Activated naive CD4-positive, alpha-beta T cell treated with anti-CD3 and anti-CD28 coated beads, Interleukin-2, amount 50 U/mL, for 24 hours (primary cell): ENCODE measurements around the gene SLC5A1.
A peak's percentile ranks its signal among the peaks of the same experiment; 100 is the strongest.
"Not testable (repeated sequence)": the region's sequence is repeated elsewhere in the genome, so short reads cannot be mapped to it uniquely, and the experiment has no call there.

Experiments used
- H3K27ac Mint-ChIP-seq: one replicate; pipeline ENCODE4 v1.8.0; 2021; ENCODE audit warnings: mild to moderate bottlenecking, mixed read lengths
- H3K27me3 Mint-ChIP-seq: one replicate; pipeline ENCODE4 v1.8.0; 2021; ENCODE audit warnings: mixed read lengths
- H3K36me3 Mint-ChIP-seq: one replicate; pipeline ENCODE4 v1.8.0; 2021; ENCODE audit warnings: mixed read lengths
- H3K4me1 Mint-ChIP-seq: one replicate; pipeline ENCODE4 v1.8.0; 2021; ENCODE audit warnings: mixed read lengths
- H3K4me3 Mint-ChIP-seq: one replicate; pipeline ENCODE4 v1.8.0; 2021; ENCODE audit warnings: mild to moderate bottlenecking, mixed read lengths
- H3K9me3 Mint-ChIP-seq: one replicate; pipeline ENCODE4 v1.8.0; 2021; ENCODE audit warnings: mixed read lengths

Gene SLC5A1

DNA sequence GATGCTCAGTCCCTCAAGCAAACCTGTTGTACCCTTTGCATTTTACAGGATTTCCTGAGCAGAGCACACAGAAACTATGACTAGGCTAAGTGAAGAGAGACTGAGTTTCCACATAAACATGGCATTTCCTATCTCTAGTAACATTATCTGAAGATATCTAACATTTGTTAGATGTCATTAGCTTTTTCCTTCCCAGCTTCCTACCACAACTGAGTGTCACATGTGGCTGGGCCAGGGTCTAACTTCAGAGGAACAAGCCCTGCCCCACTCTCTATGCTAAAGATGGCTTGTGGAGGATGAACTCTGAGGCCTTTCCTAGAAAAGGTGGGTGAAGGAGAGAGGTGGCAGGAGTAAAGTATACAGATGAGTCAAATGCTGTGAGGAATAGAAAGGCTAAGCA is 99.5 kb downstream of the SLC5A1 start:
- peaks cover 45% of the 10 kb centered on the region for H3K4me1 Mint-ChIP-seq
- H3K9me3 Mint-ChIP-seq, result no peaks in the 10 kb centered on the region
- no peak overlapping the region for H3K4me3 Mint-ChIP-seq
- no peaks in the 10 kb centered on the region for H3K27me3 Mint-ChIP-seq
- H3K27ac Mint-ChIP-seq, result peak overlapping the region; percentile 89
- H3K36me3 Mint-ChIP-seq, result no peaks in the 10 kb centered on the region

GRCh38 chr22:32144496-32145274 is 101.6 kb downstream of the SLC5A1 start:
- Mint-ChIP-seq H3K4me1 (peaks cover 35% of the 10 kb centered on the region), H3K27me3 (peaks cover 1% of the 10 kb centered on the region), H3K27ac (peak overlapping the region; percentile 82), H3K36me3 (no peaks in the 10 kb centered on the region), H3K9me3 (no peaks in the 10 kb centered on the region), H3K4me3 (no peak overlapping the region)

DNA sequence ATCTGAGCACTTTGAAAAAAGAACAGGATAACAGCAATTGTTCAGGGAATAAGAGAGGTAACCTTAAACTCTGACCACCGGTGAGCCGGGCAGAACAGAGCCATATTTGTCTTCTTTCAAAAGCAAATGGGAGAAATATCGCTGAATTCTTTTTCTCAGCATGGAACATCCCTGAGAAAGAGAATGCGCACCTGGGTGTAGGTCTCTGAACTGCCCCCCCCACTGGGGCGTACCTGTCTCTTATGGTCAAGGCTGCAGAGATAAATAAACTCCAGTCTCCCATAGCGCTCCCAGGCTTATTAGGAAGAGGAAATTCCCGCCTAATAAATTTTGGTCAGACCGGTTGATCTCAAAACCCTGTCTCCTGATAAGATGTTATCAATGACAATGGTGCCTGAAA is 104.1 kb downstream of the SLC5A1 start:
- H3K4me3 Mint-ChIP-seq, H3K36me3 Mint-ChIP-seq, H3K9me3 Mint-ChIP-seq, H3K27me3 Mint-ChIP-seq, H3K27ac Mint-ChIP-seq: not testable (repeated sequence)
- H3K4me1 Mint-ChIP-seq, result peaks cover 30% of the 10 kb centered on the region

GRCh38 chr22:32148372-32148771 is 105.3 kb downstream of the SLC5A1 start:
- not testable (repeated sequence) for H3K27me3 Mint-ChIP-seq, H3K27ac Mint-ChIP-seq, H3K4me3 Mint-ChIP-seq, H3K36me3 Mint-ChIP-seq, H3K9me3 Mint-ChIP-seq
- H3K4me1 Mint-ChIP-seq, result peaks cover 21% of the 10 kb centered on the region

DNA sequence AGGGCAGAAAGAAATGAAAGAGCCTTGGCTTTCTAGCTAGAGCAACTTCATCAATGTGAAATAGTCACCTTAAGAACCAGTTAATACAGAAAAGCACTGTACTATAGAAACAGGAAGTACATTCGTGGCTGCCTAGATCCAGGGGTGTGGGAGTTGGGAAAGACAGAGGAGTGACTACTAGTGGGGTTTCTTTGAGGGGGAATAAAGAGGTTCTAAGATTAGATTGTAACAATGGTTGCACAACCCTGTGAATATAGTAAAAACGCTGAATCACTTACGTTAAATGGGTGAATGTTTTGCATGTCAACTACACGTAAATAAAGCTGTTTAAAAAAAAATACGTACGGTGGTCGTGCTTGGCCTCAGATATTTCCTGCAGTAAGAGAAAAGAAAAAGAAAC is 107.6 kb downstream of the SLC5A1 start:
- H3K36me3 Mint-ChIP-seq, H3K27me3 Mint-ChIP-seq, H3K27ac Mint-ChIP-seq, H3K4me3 Mint-ChIP-seq, H3K9me3 Mint-ChIP-seq, H3K4me1 Mint-ChIP-seq: not testable (repeated sequence)

- not testable (repeated sequence) for H3K4me1 Mint-ChIP-seq, H3K27ac Mint-ChIP-seq, H3K9me3 Mint-ChIP-seq, H3K27me3 Mint-ChIP-seq, H3K4me3 Mint-ChIP-seq, H3K36me3 Mint-ChIP-seq
Observed at GRCh38 chr22:32151641-32152040, 108.6 kb downstream of the SLC5A1 start.

GRCh38 chr22:32154727-32155126 is 111.7 kb downstream of the SLC5A1 start:
- H3K4me3 Mint-ChIP-seq, H3K4me1 Mint-ChIP-seq, H3K36me3 Mint-ChIP-seq, H3K27me3 Mint-ChIP-seq, H3K9me3 Mint-ChIP-seq, H3K27ac Mint-ChIP-seq: not testable (repeated sequence)

GRCh38 chr22:32157632-32158031 is 114.6 kb downstream of the SLC5A1 start:
- not testable (repeated sequence) for H3K36me3 Mint-ChIP-seq, H3K27ac Mint-ChIP-seq, H3K4me3 Mint-ChIP-seq

DNA sequence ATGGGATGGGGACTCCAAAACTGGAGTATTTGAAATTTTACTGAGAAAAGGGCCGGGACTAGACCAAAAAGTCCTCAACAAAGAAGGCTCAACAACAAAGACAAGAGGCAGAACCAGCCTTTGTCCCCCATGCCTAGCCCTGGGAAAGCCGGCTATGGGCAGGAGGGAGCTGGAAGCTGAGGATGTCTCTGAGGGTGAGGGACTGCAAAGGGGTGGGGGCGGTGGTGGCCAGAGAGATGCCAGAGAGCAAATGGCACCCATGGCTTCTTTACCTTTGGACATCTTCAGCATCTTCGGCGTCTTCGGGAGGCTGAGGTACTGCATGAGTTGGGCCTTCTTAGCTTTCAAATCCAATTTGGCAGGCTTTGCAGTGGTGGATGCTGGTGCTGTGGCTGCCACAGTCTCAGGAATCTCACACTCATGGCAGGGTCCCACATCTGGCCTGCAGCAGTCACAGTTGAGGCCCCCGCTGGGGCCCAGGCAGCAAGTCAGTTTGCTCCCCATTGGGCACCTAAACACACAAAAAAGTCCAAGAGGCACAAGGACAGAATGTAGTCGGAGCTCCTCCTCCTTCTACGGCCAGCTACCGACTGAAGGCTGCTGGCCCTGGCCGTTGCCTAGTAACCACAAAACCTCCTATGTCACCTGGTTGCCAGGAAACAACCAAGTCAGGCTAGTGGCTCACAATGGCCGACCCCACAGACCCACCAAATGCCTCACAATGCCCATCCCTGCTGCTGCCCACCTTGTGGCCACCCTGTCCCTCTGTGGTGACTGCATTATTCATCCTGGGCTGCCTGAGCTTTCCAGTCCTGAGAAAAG is 115.9 kb downstream of the SLC5A1 start, which contains the start of gene C22orf42:
TSS of gene C22orf42 (minus strand) at position 592 of the 822 bp plus-strand sequence. CDS start at position 504, 88 bp downstream.
- H3K27ac Mint-ChIP-seq, result no peak within 1 kb of the TSS
- H3K36me3 Mint-ChIP-seq, result no peaks in the 10 kb centered on the region
- H3K9me3 Mint-ChIP-seq, result no peaks in the 10 kb centered on the region
- no peaks in the 10 kb centered on the region for H3K4me1 Mint-ChIP-seq
- H3K27me3 Mint-ChIP-seq, result no peaks in the 10 kb centered on the region
- no peak within 1 kb of the TSS for H3K4me3 Mint-ChIP-seq

More at GRCh38 chr22:32157632-32158031, 114.6 kb downstream of the SLC5A1 start:
- not testable (repeated sequence) for H3K4me1 Mint-ChIP-seq, H3K9me3 Mint-ChIP-seq, H3K27me3 Mint-ChIP-seq

DNA sequence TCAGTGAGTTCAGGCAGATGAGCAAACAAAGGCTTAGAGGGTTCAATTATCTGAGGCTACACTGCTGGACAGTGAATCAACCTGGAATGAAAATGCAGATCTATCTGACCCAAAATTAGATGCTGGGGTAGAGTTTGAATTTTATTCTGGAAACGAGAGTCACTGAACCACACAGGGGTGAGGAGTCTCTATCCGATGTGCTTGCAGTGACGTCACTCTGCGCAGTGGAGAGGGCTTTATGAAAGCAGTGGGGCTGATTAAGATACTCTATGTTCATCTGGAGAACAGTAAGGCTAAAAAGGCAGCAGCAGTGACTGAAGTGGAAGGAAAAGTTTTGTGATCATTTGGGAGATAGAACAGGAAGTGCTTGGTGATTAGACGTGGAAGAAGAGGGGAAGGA is 117.3 kb downstream of the SLC5A1 start:
- not testable (repeated sequence) for H3K4me3 Mint-ChIP-seq, H3K27ac Mint-ChIP-seq, H3K27me3 Mint-ChIP-seq, H3K36me3 Mint-ChIP-seq, H3K9me3 Mint-ChIP-seq, H3K4me1 Mint-ChIP-seq
